Osteoblast (primary cell): ENCODE measurements around the gene RHOD. TPM values are rescaled to one million over a fixed set of nuclear protein-coding genes. Genes with fewer than 3 reads are reported as not detected.
A peak's percentile ranks its signal among the peaks of the same experiment; 100 is the strongest.

Source experiments
- DNase-seq: peaks from one replicate; pipeline ENCODE4 v3.0.0; 2011; ENCODE audit warnings: low spot score, mixed read lengths; ENCODE audit not compliant: insufficient read length; ENCODE audit errors: missing footprints
- H2AFZ ChIP-seq: 2 replicates; pipeline ENCODE4 v1.6.0; 2011; ENCODE audit warnings: mild to moderate bottlenecking, low read length
- H3K27ac ChIP-seq: 2 replicates; pipeline ENCODE4 v1.5.1; 2011; ENCODE audit warnings: mild to moderate bottlenecking, low read depth, low read length, moderate library complexity
- H3K27me3 ChIP-seq: 2 replicates; pipeline ENCODE4 v1.6.0; 2012; ENCODE audit warnings: mild to moderate bottlenecking, control low read depth, inconsistent platforms, low read length, moderate library complexity; ENCODE audit not compliant: insufficient read depth
- H3K36me3 ChIP-seq: 2 replicates; pipeline ENCODE4 v1.5.1; 2011; ENCODE audit warnings: mild to moderate bottlenecking, low read length, control low read depth, moderate library complexity; ENCODE audit not compliant: insufficient read depth
- H3K4me1 ChIP-seq: 2 replicates; pipeline ENCODE4 v1.5.1; 2011; ENCODE audit warnings: mild to moderate bottlenecking, low read length, control low read depth, moderate library complexity; ENCODE audit not compliant: insufficient read depth
- H3K4me2 ChIP-seq: 2 replicates; pipeline ENCODE4 v1.6.0; 2011; ENCODE audit warnings: mild to moderate bottlenecking, low read length; ENCODE audit not compliant: insufficient read depth
- H3K4me3 ChIP-seq: fragments of 200-600 bp; sonication (generic); 3 replicates; pipeline ENCODE4 v1.5.1; 2012; ENCODE audit warnings: mild to moderate bottlenecking, low read length, inconsistent platforms; ENCODE audit not compliant: insufficient read depth
- H3K79me2 ChIP-seq: 2 replicates; pipeline ENCODE4 v1.6.0; 2012; ENCODE audit warnings: mild to moderate bottlenecking, low read length, control low read depth, inconsistent platforms; ENCODE audit not compliant: insufficient read depth
- H3K9me3 ChIP-seq: 2 replicates; pipeline ENCODE4 v1.5.1; 2011; ENCODE audit warnings: low read depth, low read length, control low read depth
- H4K20me1 ChIP-seq: 2 replicates; pipeline ENCODE4 v1.6.0; 2012; ENCODE audit warnings: mild to moderate bottlenecking, low read length, control low read depth; ENCODE audit not compliant: insufficient read depth
- total RNA-seq: library from RNA; depleted of rRNA; stranded (reverse); fragments of >200 nt; gene quantifications from 2 replicates; pipeline ENCODE4 v1.2.3, GENCODE V29; 2012
- TF ChIP-seq, protein P1 (sequence below): IDR thresholded peaks from 2 replicates; pipeline ENCODE4 v1.5.1; 2011; ENCODE audit warnings: mild to moderate bottlenecking, low read depth, low read length, moderate library complexity; ENCODE audit errors: extremely low read depth

Gene RHOD
- total RNA-seq, 1 donor = 27.5 TPM

- Histone ChIP-seq H3K4me3 (no peak overlapping the region), H4K20me1 (peaks cover 2% of the 10 kb centered on the region), H3K36me3 (peaks cover 4% of the 10 kb centered on the region), H3K9me3 (no peaks in the 10 kb centered on the region), H3K79me2 (no peaks in the 10 kb centered on the region), H3K4me1 (peaks cover 15% of the 10 kb centered on the region), H2AFZ (no peak overlapping the region), H3K4me2 (no peak overlapping the region), H3K27ac (no peak overlapping the region), H3K27me3 (no peaks in the 10 kb centered on the region)
- TF ChIP-seq, protein P1, sequence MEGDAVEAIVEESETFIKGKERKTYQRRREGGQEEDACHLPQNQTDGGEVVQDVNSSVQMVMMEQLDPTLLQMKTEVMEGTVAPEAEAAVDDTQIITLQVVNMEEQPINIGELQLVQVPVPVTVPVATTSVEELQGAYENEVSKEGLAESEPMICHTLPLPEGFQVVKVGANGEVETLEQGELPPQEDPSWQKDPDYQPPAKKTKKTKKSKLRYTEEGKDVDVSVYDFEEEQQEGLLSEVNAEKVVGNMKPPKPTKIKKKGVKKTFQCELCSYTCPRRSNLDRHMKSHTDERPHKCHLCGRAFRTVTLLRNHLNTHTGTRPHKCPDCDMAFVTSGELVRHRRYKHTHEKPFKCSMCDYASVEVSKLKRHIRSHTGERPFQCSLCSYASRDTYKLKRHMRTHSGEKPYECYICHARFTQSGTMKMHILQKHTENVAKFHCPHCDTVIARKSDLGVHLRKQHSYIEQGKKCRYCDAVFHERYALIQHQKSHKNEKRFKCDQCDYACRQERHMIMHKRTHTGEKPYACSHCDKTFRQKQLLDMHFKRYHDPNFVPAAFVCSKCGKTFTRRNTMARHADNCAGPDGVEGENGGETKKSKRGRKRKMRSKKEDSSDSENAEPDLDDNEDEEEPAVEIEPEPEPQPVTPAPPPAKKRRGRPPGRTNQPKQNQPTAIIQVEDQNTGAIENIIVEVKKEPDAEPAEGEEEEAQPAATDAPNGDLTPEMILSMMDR = no peak
- DNase-seq = peak; percentile 53
Observed at GRCh38 chr11:67048515-67049130, 8.0 kb upstream of the RHOD start.

GRCh38 chr11:67050139-67050538, 6.5 kb upstream of the RHOD start:
- TF ChIP-seq, protein P1 = no peak
- peak; percentile 35 for DNase-seq
- no peaks in the 10 kb centered on the region for H3K79me2 ChIP-seq
- H3K4me3 ChIP-seq = no peak overlapping the region
- H3K27ac ChIP-seq = no peak overlapping the region
- H3K4me2 ChIP-seq = no peak overlapping the region
- peaks cover 4% of the 10 kb centered on the region for H3K36me3 ChIP-seq
- H3K27me3 ChIP-seq = no peaks in the 10 kb centered on the region
- H4K20me1 ChIP-seq = peaks cover 2% of the 10 kb centered on the region
- no peak overlapping the region for H2AFZ ChIP-seq
- peaks cover 16% of the 10 kb centered on the region for H3K4me1 ChIP-seq
- no peaks in the 10 kb centered on the region for H3K9me3 ChIP-seq

DNA sequence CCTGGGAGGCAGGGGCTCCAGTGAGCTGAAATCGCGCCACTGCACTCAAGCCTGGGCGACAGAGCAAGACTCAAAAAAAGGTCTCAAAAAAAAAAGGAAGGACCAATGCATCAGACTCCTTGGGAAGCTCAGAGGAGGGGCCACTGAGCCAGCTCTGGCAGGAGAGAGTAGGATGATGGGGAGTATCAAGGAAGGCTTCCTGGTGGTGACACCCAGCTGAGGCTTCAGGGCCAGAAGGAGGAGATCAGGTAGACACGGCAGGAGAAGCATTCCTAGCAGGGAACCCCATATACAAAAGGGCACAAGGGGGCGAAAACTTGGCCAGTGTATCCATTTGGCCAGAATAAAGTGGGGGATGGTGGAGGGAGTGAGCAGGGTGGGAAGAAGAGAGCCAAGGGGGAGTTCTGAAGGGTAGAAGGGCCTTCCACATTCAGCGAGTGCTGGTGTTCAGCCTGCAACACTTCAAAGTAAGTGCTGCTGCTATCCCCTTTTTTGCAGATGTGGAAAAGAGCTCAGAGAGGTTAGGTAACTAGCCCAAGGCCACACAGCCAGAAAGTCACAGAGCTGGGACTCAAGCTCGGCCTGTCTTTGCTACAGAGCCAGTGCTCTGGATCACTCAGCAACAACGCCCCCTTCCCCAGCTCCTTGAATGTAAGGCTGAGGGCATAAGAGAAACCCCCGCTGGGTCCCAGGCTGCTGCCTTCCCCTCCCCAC, 5.3 kb upstream of the RHOD start:
- no peaks in the 10 kb centered on the region for H4K20me1 ChIP-seq
- peaks cover 2% of the 10 kb centered on the region for H3K79me2 ChIP-seq
- no peak overlapping the region for H3K4me3 ChIP-seq
- H3K27ac ChIP-seq = no peak overlapping the region
- H3K36me3 ChIP-seq = peaks cover 4% of the 10 kb centered on the region
- H3K4me1 ChIP-seq = peaks cover 25% of the 10 kb centered on the region
- H2AFZ ChIP-seq = no peak overlapping the region
- no peaks in the 10 kb centered on the region for H3K27me3 ChIP-seq
- peak; percentile 8 for DNase-seq
- H3K9me3 ChIP-seq = no peaks in the 10 kb centered on the region
- H3K4me2 ChIP-seq = no peak overlapping the region
- TF ChIP-seq, protein P1 = no peak

DNA sequence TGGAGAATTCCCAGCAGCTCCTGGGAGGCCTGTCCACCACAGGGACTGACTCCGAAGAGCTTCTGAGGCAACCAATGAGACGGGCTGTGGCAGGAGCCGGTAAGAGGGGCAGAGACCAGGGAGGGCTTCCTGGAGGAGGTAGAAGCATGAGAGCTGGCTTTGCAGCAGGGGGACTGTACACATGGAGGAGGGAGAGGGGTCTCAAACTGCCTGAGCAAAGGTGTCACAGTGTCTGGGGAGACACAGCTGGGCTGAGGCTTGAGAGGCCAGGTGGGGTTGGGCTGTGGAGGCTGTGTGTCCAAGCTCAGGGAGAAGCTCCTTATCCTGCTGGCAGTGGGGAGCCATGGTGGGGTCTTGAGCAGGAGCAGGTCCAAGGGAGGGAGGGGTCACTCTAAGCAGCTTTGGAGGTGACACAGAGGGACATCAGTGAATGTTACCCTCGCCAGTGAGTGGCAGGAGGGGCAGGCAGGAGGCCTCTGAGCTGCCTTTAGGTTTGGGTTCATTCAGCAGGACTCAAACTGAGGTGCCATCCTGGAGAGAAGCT, 4.6 kb upstream of the RHOD start:
- Histone ChIP-seq H3K4me1 (peaks cover 27% of the 10 kb centered on the region), H4K20me1 (no peaks in the 10 kb centered on the region), H3K4me2 (no peak overlapping the region), H3K36me3 (peaks cover 4% of the 10 kb centered on the region), H3K27me3 (no peaks in the 10 kb centered on the region), H3K79me2 (peaks cover 3% of the 10 kb centered on the region), H3K27ac (no peak overlapping the region), H2AFZ (no peak overlapping the region), H3K9me3 (no peaks in the 10 kb centered on the region), H3K4me3 (no peak overlapping the region)
- peak; percentile 53 for DNase-seq
- TF ChIP-seq, protein P1 = no peak
